A549 treated with AZD9567 at 1 μM for 4 hours (cell line): ENCODE measurements around the gene DNAH8. TPM values are rescaled to one million over a fixed set of nuclear protein-coding genes. Genes with fewer than 3 reads are reported as not detected.

Experiments
- total RNA-seq: library from RNA; stranded (reverse); fragments of 200-300 nt; extraction: Qiagen RNA extraction; gene quantifications from 5 replicates; pipeline ENCODE4 v1.2.3, GENCODE V29; 2022; ENCODE audit not compliant: insufficient read depth

DNAH8 gene
- total RNA-seq, result not detected in 5 replicates

GRCh38 chr6:38715016-38715689, at the start of gene DNAH8:
Gene DNAH8, plus strand, starts transcription at chr6:38715311. Its CDS starts 7,499 bp downstream, at chr6:38722810.

GRCh38 chr6:38702558-38703397, 12.3 kb upstream of the DNAH8 start, which contains the start of gene GLO1:
Gene GLO1, minus strand, starts transcription at chr6:38703145. Its CDS starts 91 bp downstream, at chr6:38703054.

GRCh38 chr6:39048481-39049399, 333.6 kb downstream of the DNAH8 start, which contains the start of gene GLP1R:
Gene GLP1R, plus strand, starts transcription at chr6:39048781. Its CDS starts 60 bp downstream, at chr6:39048841.

Other genes starting within 250 kb of the DNAH8 start
- 2.4 to 2.5 TPM (median 2.5 TPM) in 5 replicates for gene BTBD9, start 75.4 kb upstream of the DNAH8 start, total RNA-seq
- 91.0 to 100 TPM (median 98.8 TPM) in 5 replicates for gene GLO1, start 12.2 kb upstream of the DNAH8 start, total RNA-seq